ENCODE results near the gene TNFSF15. TPM values are rescaled to one million over a fixed set of nuclear protein-coding genes. Genes with fewer than 3 reads are reported as not detected.

TNFSF15 gene
- total and polyA plus RNA-seq, 2 experiments from 2014 or later = 0.06 to 0.07 TPM

DNA sequence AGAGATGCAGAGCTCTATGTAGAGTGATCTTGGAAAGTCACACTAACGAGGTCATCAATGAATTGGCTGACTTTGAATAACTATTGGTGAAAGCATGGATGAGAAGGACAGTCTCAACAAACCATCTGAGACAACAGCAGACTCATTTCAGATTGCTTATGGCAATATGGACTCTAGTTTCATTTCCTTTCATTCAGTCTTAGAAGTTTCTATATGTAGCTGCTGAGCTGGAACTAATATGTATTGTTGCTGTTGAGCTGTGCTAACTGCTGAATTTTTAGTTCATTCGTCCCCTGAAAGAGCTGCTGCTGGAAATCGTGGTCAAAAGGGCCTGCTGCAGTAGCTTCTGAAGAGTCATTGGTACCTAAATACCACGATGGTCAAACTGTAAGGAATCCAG lies 31.3 kb downstream of the TNFSF15 start:
- Histone ChIP-seq H2AFZ (no peak overlapping the region), H3K4me1 (ENCODE audit: insufficient read depth) (no peaks in the 10 kb centered on the region), H3K27ac (ENCODE audit: low read depth) (no peak overlapping the region), H3K9me2 (ENCODE audit: insufficient read depth) (0 out of 2 replicates have a peak, but pooled peaks cover 3% of the 10 kb centered on the region), H3K36me3 (ENCODE audit: insufficient read depth) (no peaks in the 10 kb centered on the region), H3K4me2 (no peak overlapping the region), H3F3A (replicated peaks; ENCODE audit: low read depth) (no peaks in the 10 kb centered on the region), H3K4me3 (no peak overlapping the region), H4K20me1 (replicated peaks; ENCODE audit: insufficient read depth) (no peaks in the 10 kb centered on the region; the same call in 1 of the 2 replicates), H3K27me3 (ENCODE audit: insufficient read depth) (no peaks in the 10 kb centered on the region), H3K79me2 (replicated peaks; ENCODE audit: insufficient read depth) (no peaks in the 10 kb centered on the region)
- Mint-ChIP-seq H3K27ac (no peak overlapping the region), H3K36me3 (ENCODE audit: low read depth) (no peaks in the 10 kb centered on the region), H3K27me3 (ENCODE audit: insufficient read depth, low read depth, poor library complexity) (no peaks in the 10 kb centered on the region), H3K4me1 (no peaks in the 10 kb centered on the region), H3K4me3 (no peak overlapping the region), H3K9me3 (no peaks in the 10 kb centered on the region)
- DNase-seq (ENCODE audit: low spot score) = no peak
- TF ChIP-seq CREB1 (CRISPR knock-in tag; IDR thresholded peaks at IDR 0.05; ENCODE audit: low read depth) (no peak), POLR2AphosphoS5 (IDR thresholded peaks at IDR 0.05; ENCODE audit: low read depth) (no peak), STAT1 (IDR thresholded peaks at IDR 0.05; ENCODE audit: unreplicated experiment) (no peak), ZNF331 (CRISPR knock-in tag; IDR thresholded peaks at IDR 0.05; ENCODE audit: low read depth) (no peak), EZH2phosphoT487 (IDR thresholded peaks at IDR 0.05; ENCODE audit: unreplicated experiment) (no peak), ZNF114 (CRISPR knock-in tag; IDR thresholded peaks at IDR 0.05) (no peak), NANOG (IDR thresholded peaks at IDR 0.05; ENCODE audit: borderline replicate concordance) (no peak), JUNB (IDR thresholded peaks at IDR 0.05; ENCODE audit: unreplicated experiment) (no peak), EZH2 (IDR thresholded peaks at IDR 0.05; ENCODE audit: low read depth, unreplicated experiment) (no peak)
- TF ChIP-seq, protein P1, sequence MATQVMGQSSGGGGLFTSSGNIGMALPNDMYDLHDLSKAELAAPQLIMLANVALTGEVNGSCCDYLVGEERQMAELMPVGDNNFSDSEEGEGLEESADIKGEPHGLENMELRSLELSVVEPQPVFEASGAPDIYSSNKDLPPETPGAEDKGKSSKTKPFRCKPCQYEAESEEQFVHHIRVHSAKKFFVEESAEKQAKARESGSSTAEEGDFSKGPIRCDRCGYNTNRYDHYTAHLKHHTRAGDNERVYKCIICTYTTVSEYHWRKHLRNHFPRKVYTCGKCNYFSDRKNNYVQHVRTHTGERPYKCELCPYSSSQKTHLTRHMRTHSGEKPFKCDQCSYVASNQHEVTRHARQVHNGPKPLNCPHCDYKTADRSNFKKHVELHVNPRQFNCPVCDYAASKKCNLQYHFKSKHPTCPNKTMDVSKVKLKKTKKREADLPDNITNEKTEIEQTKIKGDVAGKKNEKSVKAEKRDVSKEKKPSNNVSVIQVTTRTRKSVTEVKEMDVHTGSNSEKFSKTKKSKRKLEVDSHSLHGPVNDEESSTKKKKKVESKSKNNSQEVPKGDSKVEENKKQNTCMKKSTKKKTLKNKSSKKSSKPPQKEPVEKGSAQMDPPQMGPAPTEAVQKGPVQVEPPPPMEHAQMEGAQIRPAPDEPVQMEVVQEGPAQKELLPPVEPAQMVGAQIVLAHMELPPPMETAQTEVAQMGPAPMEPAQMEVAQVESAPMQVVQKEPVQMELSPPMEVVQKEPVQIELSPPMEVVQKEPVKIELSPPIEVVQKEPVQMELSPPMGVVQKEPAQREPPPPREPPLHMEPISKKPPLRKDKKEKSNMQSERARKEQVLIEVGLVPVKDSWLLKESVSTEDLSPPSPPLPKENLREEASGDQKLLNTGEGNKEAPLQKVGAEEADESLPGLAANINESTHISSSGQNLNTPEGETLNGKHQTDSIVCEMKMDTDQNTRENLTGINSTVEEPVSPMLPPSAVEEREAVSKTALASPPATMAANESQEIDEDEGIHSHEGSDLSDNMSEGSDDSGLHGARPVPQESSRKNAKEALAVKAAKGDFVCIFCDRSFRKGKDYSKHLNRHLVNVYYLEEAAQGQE (IDR thresholded peaks at IDR 0.05; ENCODE audit: unreplicated experiment) = no peak
- TF ChIP-seq, protein P2, sequence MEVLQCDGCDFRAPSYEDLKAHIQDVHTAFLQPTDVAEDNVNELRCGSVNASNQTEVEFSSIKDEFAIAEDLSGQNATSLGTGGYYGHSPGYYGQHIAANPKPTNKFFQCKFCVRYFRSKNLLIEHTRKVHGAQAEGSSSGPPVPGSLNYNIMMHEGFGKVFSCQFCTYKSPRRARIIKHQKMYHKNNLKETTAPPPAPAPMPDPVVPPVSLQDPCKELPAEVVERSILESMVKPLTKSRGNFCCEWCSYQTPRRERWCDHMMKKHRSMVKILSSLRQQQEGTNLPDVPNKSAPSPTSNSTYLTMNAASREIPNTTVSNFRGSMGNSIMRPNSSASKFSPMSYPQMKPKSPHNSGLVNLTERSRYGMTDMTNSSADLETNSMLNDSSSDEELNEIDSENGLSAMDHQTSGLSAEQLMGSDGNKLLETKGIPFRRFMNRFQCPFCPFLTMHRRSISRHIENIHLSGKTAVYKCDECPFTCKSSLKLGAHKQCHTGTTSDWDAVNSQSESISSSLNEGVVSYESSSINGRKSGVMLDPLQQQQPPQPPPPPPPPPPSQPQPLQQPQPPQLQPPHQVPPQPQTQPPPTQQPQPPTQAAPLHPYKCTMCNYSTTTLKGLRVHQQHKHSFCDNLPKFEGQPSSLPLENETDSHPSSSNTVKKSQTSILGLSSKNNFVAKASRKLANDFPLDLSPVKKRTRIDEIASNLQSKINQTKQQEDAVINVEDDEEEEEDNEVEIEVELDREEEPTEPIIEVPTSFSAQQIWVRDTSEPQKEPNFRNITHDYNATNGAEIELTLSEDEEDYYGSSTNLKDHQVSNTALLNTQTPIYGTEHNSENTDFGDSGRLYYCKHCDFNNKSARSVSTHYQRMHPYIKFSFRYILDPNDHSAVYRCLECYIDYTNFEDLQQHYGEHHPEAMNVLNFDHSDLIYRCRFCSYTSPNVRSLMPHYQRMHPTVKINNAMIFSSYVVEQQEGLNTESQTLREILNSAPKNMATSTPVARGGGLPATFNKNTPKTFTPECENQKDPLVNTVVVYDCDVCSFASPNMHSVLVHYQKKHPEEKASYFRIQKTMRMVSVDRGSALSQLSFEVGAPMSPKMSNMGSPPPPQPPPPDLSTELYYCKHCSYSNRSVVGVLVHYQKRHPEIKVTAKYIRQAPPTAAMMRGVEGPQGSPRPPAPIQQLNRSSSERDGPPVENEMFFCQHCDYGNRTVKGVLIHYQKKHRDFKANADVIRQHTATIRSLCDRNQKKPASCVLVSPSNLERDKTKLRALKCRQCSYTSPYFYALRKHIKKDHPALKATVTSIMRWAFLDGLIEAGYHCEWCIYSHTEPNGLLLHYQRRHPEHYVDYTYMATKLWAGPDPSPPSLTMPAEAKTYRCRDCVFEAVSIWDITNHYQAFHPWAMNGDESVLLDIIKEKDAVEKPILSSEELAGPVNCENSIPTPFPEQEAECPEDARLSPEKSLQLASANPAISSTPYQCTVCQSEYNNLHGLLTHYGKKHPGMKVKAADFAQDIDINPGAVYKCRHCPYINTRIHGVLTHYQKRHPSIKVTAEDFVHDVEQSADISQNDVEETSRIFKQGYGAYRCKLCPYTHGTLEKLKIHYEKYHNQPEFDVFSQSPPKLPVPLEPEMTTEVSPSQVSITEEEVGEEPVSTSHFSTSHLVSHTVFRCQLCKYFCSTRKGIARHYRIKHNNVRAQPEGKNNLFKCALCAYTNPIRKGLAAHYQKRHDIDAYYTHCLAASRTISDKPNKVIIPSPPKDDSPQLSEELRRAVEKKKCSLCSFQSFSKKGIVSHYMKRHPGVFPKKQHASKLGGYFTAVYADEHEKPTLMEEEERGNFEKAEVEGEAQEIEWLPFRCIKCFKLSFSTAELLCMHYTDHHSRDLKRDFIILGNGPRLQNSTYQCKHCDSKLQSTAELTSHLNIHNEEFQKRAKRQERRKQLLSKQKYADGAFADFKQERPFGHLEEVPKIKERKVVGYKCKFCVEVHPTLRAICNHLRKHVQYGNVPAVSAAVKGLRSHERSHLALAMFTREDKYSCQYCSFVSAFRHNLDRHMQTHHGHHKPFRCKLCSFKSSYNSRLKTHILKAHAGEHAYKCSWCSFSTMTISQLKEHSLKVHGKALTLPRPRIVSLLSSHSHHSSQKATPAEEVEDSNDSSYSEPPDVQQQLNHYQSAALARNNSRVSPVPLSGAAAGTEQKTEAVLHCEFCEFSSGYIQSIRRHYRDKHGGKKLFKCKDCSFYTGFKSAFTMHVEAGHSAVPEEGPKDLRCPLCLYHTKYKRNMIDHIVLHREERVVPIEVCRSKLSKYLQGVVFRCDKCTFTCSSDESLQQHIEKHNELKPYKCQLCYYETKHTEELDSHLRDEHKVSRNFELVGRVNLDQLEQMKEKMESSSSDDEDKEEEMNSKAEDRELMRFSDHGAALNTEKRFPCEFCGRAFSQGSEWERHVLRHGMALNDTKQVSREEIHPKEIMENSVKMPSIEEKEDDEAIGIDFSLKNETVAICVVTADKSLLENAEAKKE (CRISPR knock-in tag; IDR thresholded peaks at IDR 0.05) = no peak
- TF ChIP-seq, protein P3, sequence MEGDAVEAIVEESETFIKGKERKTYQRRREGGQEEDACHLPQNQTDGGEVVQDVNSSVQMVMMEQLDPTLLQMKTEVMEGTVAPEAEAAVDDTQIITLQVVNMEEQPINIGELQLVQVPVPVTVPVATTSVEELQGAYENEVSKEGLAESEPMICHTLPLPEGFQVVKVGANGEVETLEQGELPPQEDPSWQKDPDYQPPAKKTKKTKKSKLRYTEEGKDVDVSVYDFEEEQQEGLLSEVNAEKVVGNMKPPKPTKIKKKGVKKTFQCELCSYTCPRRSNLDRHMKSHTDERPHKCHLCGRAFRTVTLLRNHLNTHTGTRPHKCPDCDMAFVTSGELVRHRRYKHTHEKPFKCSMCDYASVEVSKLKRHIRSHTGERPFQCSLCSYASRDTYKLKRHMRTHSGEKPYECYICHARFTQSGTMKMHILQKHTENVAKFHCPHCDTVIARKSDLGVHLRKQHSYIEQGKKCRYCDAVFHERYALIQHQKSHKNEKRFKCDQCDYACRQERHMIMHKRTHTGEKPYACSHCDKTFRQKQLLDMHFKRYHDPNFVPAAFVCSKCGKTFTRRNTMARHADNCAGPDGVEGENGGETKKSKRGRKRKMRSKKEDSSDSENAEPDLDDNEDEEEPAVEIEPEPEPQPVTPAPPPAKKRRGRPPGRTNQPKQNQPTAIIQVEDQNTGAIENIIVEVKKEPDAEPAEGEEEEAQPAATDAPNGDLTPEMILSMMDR (conservative IDR thresholded peaks at IDR 0.05; ENCODE audit: low read depth in 2 of 2) = no peak
- TF ChIP-seq, protein P4, sequence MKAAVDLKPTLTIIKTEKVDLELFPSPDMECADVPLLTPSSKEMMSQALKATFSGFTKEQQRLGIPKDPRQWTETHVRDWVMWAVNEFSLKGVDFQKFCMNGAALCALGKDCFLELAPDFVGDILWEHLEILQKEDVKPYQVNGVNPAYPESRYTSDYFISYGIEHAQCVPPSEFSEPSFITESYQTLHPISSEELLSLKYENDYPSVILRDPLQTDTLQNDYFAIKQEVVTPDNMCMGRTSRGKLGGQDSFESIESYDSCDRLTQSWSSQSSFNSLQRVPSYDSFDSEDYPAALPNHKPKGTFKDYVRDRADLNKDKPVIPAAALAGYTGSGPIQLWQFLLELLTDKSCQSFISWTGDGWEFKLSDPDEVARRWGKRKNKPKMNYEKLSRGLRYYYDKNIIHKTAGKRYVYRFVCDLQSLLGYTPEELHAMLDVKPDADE (IDR thresholded peaks at IDR 0.05) = no peak
- ATAC-seq = no peak

All from GM23338 (cell line).